Measurements from ENCODE around the gene GRPEL1. TPM values are rescaled to one million over a fixed set of nuclear protein-coding genes. Genes with fewer than 3 reads are reported as not detected.

GRPEL1 gene
- total and polyA plus RNA-seq, 2 of the 8 experiments (the other 6 are each of a cell fraction or from before 2014, with no cell fraction given), result 13.5 to 39.9 TPM

GRCh38 chr4:7061815-7062214 lies 6.0 kb downstream of the GRPEL1 start:
- H3K56ac ChIP-seq (replicated peaks; ENCODE audit: insufficient read length, low read depth, low read length), result no peak overlapping the region
- H3K27me3 ChIP-seq (replicated peaks in 1 of 4; ENCODE audit: control insufficient read depth in 3 of 4, extremely low read depth in 1 of 4, insufficient read depth in 3 of 4, low read length in 3 of 4), result no peaks in the 10 kb centered on the region
- no peaks in the 10 kb centered on the region; the same call in 1 of the 2 replicates for H3K23me2 ChIP-seq (ENCODE audit: low read depth, low read length)
- peaks cover 0 to 3% (median 1%) of the 10 kb centered on the region in 4 experiments; a peak in 1 of 7 replicates for H3K4me1 ChIP-seq (replicated peaks in 1 of 4; ENCODE audit: control insufficient read depth in 3 of 4, insufficient read depth in 4 of 4, low read length in 3 of 4)
- no peak overlapping the region for H3K9ac ChIP-seq (replicated peaks in 1 of 4; ENCODE audit: extremely low read depth in 1 of 4, low read depth in 3 of 4, low read length in 3 of 4)
- H3K79me2 ChIP-seq (ENCODE audit: control insufficient read depth in 1 of 2, insufficient read depth in 2 of 2, low read length in 2 of 2), result peaks cover 0 to 22% of the 10 kb centered on the region in 2 experiments; a peak in 2 of 4 replicates
- CTCF ChIA-PET (ENCODE audit: partially characterized antibody), result interaction anchor here (1.1 to 2.9 kb wide), 6 partner anchors 8 to 40 kb away, joined by 3 to 15 read pairs (median 4); partner anchors contain the start of gene TADA2B
- H2AK5ac ChIP-seq (ENCODE audit: low read depth, low read length), result no peak overlapping the region
- TF ChIP-seq JUND (IDR thresholded peaks at IDR 0.05; ENCODE audit: low read length) (no peak), BACH1 (IDR thresholded peaks at IDR 0.05; ENCODE audit: low read length) (no peak), POLR2A (IDR thresholded peaks at IDR 0.05; ENCODE audit: control extremely low read depth in 1 of 2, low read depth in 2 of 2, low read length in 2 of 2) (no peak), RNF2 (IDR thresholded peaks at IDR 0.05; ENCODE audit: borderline replicate concordance, low read depth, low read length, missing control alignments, poor library complexity, severe bottlenecking) (no peak), CBX5 (IDR thresholded peaks at IDR 0.05; ENCODE audit: low read depth, low read length) (no peak), CEBPB (IDR thresholded peaks at IDR 0.05; ENCODE audit: low read depth, low read length) (no peak), RBBP5 (IDR thresholded peaks at IDR 0.05; ENCODE audit: borderline replicate concordance, low read depth, low read length) (no peak), CHD1 (IDR thresholded peaks at IDR 0.05; ENCODE audit: low read depth, low read length) (no peak)
- H2BK5ac ChIP-seq (ENCODE audit: low read depth, low read length), result no peak overlapping the region
- H3K36me3 ChIP-seq (ENCODE audit: control insufficient read depth in 2 of 4, insufficient read depth in 4 of 4, low read length in 3 of 4), result peaks cover 14 to 48% (median 40%) of the 10 kb centered on the region in 4 experiments
- no peak overlapping the region for H4K5ac ChIP-seq (ENCODE audit: insufficient read length, low read depth, low read length)
- FAIRE-seq (no peak), DNase-seq (ENCODE audit: low read depth in 1 of 2, low spot score in 2 of 2) (no peak)
- H4K20me1 ChIP-seq (replicated peaks in 1 of 2; ENCODE audit: control insufficient read depth in 1 of 2, insufficient read depth in 2 of 2, low read length in 2 of 2), result peaks cover 9 to 27% of the 10 kb centered on the region in 2 experiments
- H4K91ac ChIP-seq (replicated peaks; ENCODE audit: insufficient read length, low read length), result no peak overlapping the region
- H3K79me1 ChIP-seq (ENCODE audit: low read depth, low read length), result peaks cover 3% of the 10 kb centered on the region; the same call in 1 of the 2 replicates
- no peak overlapping the region for H2BK15ac ChIP-seq (ENCODE audit: low read length)
- no peaks in the 10 kb centered on the region for H3K9me3 ChIP-seq (ENCODE audit: insufficient read depth in 2 of 2, low read depth in 1 of 2, low read length in 1 of 2)
- no peak overlapping the region for H3K27ac ChIP-seq (ENCODE audit: low read depth, low read length)
- no peak overlapping the region for H3K14ac ChIP-seq (ENCODE audit: insufficient read length)
- no peak overlapping the region for H3K23ac ChIP-seq (ENCODE audit: insufficient read length)
- H3K4ac ChIP-seq (replicated peaks; ENCODE audit: insufficient read length, low read depth, low read length), result no peak overlapping the region
- H3K4me2 ChIP-seq (ENCODE audit: insufficient read depth in 1 of 2, low read depth in 2 of 2, low read length in 2 of 2), result no peak overlapping the region
- H4K8ac ChIP-seq (ENCODE audit: extremely low read depth, insufficient read depth, low read length), result no peak overlapping the region
- H2BK20ac ChIP-seq (ENCODE audit: low read length), result no peak overlapping the region
- no peak overlapping the region for H2BK120ac ChIP-seq (replicated peaks; ENCODE audit: low read depth, low read length)
- WGBS, 2 experiments (ENCODE audit: extremely low coverage in 1 of 2, insufficient coverage in 1 of 2, insufficient read length in 1 of 2, insufficient replicate concordance in 2 of 2, low coverage in 1 of 2, low lambda C conversion rate in 2 of 2, missing lambda C conversion rate in 1 of 2), result 89% methylated on average over 6 of the region's 6 CpGs; no CpG with 5 or more reads in 1 of the 2 experiments
- H2AFZ ChIP-seq (ENCODE audit: low read length), result no peak overlapping the region
- H3K18ac ChIP-seq (ENCODE audit: extremely low read depth, low read length), result no peak overlapping the region
- H2BK12ac ChIP-seq (ENCODE audit: low read depth, low read length), result no peak overlapping the region
- H3K4me3 ChIP-seq (ENCODE audit: extremely low read depth in 1 of 4, insufficient read depth in 2 of 4, low read depth in 3 of 4, low read length in 4 of 4), result no peak overlapping the region
- POLR2A ChIA-PET (ENCODE audit: partially characterized antibody), result interaction anchor here (1.5 to 1.7 kb wide), 2 partner anchors 12 kb away, joined by 3 to 5 read pairs; no protein-coding TSS in a partner anchor
